HG03571 (cell line): Measurements from ENCODE around the gene PRKD1.

Experiments
- ATAC-seq: cut with Tn5 transposase; IDR thresholded peaks from one replicate; pipeline ENCODE4 v1.9.1; 2021; ENCODE audit not compliant: unreplicated experiment

PRKD1 gene

DNA sequence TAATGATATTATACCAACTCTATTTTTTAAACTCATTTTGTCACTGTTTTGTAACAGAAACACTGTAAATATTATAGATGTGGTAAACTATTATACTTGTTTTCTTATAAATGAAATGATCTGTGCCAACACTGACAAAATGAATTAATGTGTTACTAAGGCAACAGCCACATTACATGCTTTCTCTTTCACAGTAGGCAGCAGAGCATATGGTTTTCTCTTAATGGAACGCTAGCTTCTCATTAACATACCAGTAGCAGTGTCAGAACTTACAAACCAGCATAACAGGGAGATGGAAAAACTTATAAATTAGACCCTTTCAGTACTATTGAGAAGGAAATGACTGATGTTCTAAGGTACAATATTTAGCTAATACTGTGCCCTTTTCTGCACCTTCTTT, 398.8 kb downstream of the PRKD1 start:
- no peak for ATAC-seq

DNA sequence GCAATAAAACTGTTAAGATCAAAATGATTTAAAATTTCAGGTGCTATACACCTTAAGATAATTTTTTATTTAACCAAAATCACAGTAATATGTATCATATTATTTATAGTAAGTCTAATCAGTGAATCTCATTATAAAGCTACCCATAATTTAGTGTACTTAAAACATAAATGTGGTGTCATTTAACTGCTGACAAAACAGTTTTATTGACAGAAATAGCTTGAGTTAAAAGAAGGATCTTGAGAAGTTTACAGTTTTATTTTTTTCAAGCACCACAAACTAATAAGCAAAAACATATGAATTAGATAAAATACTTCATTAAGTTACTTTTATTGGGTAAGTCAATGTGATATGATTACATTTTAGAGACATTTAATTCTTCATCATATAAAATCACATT, 400.4 kb downstream of the PRKD1 start:
- no peak for ATAC-seq
